Activated gamma-delta T cell treated with Interleukin-2 at 50 U/mL for 16 hours (primary cell): ENCODE data around the gene GNAQ.
"Not testable (repeated sequence)": the region's sequence is repeated elsewhere in the genome, so short reads cannot be mapped to it uniquely, and the experiment has no call there.

Experiments used
- DNase-seq: peaks from one replicate; pipeline ENCODE4 v3.0.0-alpha.2; 2020

The GNAQ gene

GRCh38 chr9:77759391-77759790 is 272.2 kb downstream of the GNAQ start:
- no peak for DNase-seq

DNA sequence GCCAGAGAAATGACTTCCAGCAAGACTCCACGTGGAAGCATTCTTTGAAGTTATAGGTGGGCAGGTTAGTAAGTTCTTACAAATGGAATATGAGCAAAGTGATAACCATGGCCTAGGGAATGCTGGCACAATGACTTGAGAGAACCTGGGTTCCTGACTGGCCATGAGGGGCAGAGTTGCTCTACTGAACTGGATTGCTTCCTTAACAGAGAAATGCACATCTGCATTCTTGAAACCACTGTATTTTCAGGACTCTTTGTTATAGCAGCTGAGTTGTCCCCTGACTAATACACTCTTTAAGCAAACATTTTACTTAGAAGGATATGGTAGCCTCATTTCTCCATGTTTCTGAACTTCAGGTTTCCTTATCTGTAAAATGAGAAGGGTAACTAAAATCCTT is 275.2 kb downstream of the GNAQ start:
- no peak for DNase-seq

DNA sequence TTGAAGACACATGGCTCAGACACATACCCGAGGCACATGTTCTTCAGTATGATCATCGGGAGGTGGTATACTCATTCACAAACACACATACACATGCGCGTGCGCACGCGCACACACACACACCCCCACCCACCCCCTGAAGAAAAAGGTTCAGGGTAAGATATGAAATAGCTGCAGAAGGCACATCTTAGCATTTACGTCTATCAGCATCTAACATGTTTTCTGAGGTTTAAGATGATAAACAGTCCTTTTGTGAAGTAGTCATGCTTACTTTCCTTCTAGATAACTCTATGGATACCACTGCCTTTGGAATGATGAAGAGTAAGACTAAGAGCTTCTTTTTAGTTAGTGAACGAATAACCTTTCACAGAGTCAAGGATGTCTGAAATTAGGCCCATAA is 278.4 kb downstream of the GNAQ start:
- no peak for DNase-seq

GRCh38 chr9:77752554-77752953 is 279.1 kb downstream of the GNAQ start:
- DNase-seq = no peak

DNA sequence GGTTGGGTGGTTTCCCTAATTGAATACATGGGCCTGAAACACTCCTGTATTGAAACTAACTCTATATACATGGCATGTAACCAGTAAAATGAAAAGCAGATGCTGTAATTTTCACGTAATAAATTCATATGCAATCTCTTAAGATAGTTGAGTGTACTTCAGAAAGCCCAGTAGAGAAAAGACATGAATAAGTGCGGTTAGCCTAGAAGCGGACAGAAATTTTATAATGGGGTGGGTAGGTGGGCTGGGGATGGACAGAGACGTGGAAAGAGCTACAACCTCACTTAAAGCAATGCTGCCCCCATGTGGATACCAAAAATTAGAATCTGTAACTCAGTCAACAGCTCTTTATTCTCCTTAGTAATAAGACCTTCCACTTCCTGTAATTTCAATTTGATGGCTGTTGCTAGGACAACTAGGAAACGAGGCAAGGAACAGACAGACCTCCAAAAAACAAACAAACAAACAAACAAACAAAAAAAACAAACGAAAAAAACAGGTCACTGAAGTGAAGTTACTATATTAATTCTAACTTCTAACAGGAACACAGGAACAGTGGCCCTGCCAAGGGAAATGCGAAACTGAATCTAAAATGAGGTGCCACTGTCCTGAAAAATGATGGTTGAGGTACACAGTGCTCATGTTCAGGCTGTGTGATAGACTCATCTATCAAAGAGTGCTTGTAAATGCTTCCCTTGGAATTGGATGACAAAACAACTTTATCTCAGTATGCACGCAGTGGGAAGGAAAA is 280.1 kb downstream of the GNAQ start:
- no peak for DNase-seq

DNA sequence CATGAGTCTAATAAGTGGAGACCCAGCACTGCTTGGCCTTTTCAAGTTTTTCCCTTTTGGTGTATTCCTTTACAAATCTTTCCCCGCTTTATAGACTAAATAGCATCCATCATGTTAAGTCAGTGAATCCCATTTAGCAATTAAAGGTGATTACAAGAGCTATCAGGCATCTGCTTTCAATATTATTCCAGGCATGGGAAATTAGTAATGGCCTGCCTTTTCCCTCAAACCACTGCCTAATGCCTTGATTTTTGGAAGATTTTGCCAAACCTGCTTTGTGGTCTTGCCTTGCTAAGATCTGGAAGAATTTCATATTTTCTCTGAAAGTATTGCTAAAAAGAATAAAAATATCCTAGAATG is 280.6 kb downstream of the GNAQ start:
- no peak for DNase-seq

DNA sequence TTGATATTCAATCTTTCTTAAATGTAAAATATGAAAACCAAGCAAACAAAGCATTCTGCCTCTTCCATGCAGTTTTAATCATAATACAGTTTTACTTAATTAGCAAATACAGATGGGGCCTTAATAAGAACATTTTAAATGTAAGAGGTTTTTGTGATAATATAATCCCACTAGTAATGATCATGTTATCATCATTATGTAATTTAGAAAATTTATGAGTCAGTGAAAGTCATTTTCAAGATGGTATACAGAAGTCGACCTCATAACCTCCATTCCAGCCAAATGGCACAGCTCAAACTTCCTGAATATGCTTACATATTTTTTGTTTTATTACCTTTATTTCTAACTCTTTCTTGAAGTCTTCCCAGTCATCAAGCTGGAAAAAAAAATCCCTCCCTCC is 281.3 kb downstream of the GNAQ start:
- no peak for DNase-seq

DNA sequence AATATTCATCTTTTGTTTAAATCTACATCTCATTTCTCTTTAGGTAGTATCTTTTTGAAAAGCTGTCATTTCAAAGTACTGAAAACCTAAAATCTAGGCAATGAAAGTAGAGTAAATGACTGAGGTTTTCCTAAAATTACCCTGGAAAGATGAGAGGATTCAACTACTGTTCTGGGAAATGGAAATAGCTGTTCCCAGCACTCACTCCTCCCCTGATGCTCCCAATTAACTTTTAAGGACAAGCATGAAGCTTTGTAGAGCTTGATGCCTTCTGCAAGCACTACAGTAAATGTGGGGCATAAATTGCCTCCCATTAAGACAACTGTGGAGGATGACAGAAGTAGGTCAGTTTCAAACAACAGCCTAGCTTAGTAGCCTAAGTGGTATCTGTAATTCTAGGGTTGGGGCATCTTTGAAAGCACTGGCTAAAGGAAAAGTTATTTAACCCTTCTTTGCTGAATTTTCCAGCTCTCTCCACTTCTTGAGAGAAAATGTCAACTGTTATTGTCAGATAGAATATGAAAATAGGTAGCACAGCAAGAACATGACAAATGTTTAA is 283.3 kb downstream of the GNAQ start:
- DNase-seq = no peak

GRCh38 chr9:77747163-77747562 is 284.4 kb downstream of the GNAQ start:
- no peak for DNase-seq

- no peak for DNase-seq
Observed at GRCh38 chr9:77744841-77745430, 286.7 kb downstream of the GNAQ start.

- no peak for DNase-seq
Observed at GRCh38 chr9:77743386-77743785, 288.2 kb downstream of the GNAQ start.

DNA sequence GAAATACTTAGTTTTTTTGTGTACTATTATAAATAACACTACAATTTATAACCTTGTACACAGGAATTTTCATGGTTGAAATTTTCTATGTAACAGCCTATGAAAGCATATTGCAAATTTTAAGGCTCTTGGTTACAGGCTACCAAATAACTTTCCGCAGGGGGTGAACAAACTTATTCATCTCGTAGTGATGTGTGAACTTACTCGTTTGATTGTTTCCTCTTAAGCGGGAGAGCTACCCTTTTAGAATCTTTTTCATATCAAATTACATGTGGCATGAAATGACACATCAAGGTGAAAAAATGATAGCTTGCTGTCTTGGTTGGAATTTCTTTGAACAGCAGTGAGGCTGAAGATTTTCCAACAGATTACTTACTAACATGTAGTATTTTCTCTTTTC is 292.7 kb downstream of the GNAQ start:
- no peak for DNase-seq

DNA sequence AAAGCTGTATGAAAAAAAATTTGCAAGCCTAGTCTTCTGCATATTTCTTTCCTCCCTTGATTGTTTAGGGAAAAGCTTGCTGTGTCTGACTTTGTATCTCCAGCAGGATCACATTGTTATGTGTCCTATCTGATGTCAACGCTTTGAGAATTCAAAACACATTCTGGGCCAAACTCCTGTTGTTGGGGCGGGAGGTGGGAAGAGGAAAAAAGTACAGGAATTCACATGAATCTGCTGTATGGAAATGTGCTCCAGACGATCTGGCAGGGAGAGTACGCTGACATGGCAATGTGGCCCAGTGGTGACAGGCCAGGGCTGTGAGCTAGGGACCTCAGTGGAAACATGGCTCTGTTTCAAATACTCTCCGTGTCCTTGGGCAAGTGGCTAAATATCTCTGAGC is 296.1 kb downstream of the GNAQ start:
- DNase-seq = no peak

GRCh38 chr9:77731930-77732329 is 299.7 kb downstream of the GNAQ start:
- DNase-seq = no peak

- no peak for DNase-seq
Observed at GRCh38 chr9:77731008-77731698, 300.5 kb downstream of the GNAQ start.

GRCh38 chr9:77729177-77729576 is 302.4 kb downstream of the GNAQ start:
- DNase-seq = no peak

- no peak for DNase-seq
Observed at GRCh38 chr9:77726814-77727213, 304.8 kb downstream of the GNAQ start.

DNA sequence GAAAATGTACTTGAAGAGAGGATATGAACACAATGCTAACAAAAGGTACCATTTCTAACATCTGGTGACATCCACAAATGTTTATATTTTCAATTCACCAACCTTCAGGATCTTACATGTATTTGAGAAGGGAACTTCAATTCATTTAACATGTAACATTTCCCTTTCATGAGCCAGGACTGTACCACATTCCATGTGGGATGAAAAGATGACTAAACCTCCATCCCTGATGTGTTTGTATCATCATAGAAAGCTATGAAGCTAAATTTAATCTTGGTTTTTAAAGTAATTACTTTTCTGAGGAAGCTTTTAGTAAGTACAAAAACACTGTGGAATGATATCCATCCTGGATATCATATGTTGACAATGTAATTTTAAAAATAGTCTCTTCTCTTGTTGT is 305.3 kb downstream of the GNAQ start:
- no peak for DNase-seq

GRCh38 chr9:77725820-77726219 is 305.8 kb downstream of the GNAQ start:
- DNase-seq = no peak

- DNase-seq = no peak
Observed at GRCh38 chr9:77725046-77725694, 306.4 kb downstream of the GNAQ start.

DNA sequence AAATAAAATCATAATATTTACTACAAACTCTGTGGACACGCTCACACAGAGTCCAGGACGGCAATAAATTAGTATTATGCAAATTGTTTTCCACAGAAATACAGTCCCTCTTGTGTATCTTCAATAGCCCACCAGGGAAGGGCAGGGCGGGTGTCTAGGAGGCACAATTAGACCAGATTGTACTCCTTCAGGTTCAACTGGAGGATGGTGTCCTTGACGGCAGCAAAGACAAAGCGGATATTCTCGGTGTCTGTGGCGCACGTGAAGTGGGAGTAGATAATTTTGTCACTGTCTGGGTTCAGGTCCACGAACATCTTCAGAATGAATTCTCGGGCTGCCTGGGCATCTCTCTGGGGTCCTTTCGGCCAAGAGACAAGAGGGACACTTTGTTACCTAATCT is 310.5 kb downstream of the GNAQ start:
- not testable (repeated sequence) for DNase-seq

DNA sequence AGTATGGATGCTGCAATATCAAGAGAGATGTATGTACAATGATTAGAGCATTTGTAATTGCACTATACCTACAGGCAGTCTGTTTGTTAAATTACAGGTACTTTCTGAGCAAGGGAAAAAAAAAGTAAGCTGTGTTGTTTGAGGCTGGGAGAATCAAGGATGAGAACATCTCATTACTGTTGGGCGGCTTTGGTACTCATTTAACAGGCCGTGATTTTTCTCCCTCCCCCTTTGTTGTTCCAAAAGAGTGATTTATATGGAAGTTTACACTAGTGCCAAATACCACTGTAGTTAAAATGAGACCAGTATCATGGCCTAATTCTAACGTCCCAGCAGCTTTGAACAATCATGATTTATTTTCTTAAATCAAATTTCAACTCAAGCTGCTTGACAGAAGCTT is 312.3 kb downstream of the GNAQ start:
- no peak for DNase-seq

DNA sequence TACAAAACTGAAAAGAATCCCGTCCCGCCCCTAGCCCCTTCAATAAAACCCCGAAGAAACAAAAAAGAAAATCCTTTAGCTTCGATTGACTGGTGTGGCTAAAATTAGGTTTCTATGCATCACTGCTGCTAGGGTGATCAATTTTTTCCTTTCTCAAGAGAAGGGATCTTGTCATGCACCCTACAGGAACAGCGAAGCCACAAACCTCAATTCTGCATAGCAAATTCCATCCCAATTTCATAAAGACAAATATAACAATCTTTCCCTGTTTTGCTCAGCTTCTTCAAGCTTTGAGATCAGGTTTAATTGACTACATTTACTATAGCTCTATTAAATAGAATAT is 313.3 kb downstream of the GNAQ start:
- not testable (repeated sequence) for DNase-seq
